Kidney epithelial cell (primary cell): Measurements from ENCODE around the gene A2M. TPM values are rescaled to one million over a fixed set of nuclear protein-coding genes. Genes with fewer than 3 reads are reported as not detected.

Source experiments
- DNase-seq: peaks from one replicate; pipeline ENCODE4 v3.0.0-alpha.2; 2010; ENCODE audit warnings: low read depth
- H3K27me3 ChIP-seq: 2 replicates; pipeline ENCODE4 v1.6.0; 2011; ENCODE audit warnings: low read length; ENCODE audit not compliant: control insufficient read depth, insufficient read depth
- H3K36me3 ChIP-seq: 2 replicates; pipeline ENCODE4 v1.5.1; 2011; ENCODE audit warnings: low read length; ENCODE audit not compliant: control insufficient read depth, insufficient read depth
- H3K4me3 ChIP-seq: 2 replicates; pipeline ENCODE4 v1.5.1; 2011; ENCODE audit warnings: low read depth, mild to moderate bottlenecking, control low read depth, low read length
- total RNA-seq: library from RNA; depleted of rRNA; stranded (reverse); fragments of >200 nt; gene quantifications from 2 replicates; pipeline ENCODE4 v1.2.3, GENCODE V29; 2015
- TF ChIP-seq, protein P1 (sequence below): IDR thresholded peaks from 2 replicates; pipeline ENCODE4 v1.5.1; 2011; ENCODE audit warnings: mild to moderate bottlenecking, moderate library complexity, low read length, control low read depth, inconsistent platforms; ENCODE audit not compliant: insufficient read depth, poor library complexity, severe bottlenecking

Gene A2M
- total RNA-seq, 1 donor from 2014 or later: 5.1 TPM

- TF ChIP-seq, protein P1, sequence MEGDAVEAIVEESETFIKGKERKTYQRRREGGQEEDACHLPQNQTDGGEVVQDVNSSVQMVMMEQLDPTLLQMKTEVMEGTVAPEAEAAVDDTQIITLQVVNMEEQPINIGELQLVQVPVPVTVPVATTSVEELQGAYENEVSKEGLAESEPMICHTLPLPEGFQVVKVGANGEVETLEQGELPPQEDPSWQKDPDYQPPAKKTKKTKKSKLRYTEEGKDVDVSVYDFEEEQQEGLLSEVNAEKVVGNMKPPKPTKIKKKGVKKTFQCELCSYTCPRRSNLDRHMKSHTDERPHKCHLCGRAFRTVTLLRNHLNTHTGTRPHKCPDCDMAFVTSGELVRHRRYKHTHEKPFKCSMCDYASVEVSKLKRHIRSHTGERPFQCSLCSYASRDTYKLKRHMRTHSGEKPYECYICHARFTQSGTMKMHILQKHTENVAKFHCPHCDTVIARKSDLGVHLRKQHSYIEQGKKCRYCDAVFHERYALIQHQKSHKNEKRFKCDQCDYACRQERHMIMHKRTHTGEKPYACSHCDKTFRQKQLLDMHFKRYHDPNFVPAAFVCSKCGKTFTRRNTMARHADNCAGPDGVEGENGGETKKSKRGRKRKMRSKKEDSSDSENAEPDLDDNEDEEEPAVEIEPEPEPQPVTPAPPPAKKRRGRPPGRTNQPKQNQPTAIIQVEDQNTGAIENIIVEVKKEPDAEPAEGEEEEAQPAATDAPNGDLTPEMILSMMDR: no peak
- no peak overlapping the region for H3K4me3 ChIP-seq
- H3K27me3 ChIP-seq: no peaks in the 10 kb centered on the region
- DNase-seq: no peak
- H3K36me3 ChIP-seq: no peaks in the 10 kb centered on the region
Observed at GRCh38 chr12:9104767-9105423, 10.8 kb downstream of the A2M start.

- no peaks in the 10 kb centered on the region for H3K36me3 ChIP-seq
- no peaks in the 10 kb centered on the region for H3K27me3 ChIP-seq
- H3K4me3 ChIP-seq: no peak overlapping the region
- no peak for DNase-seq
- TF ChIP-seq, protein P1: no peak
Observed at GRCh38 chr12:9104087-9104486, 11.6 kb downstream of the A2M start.

DNA sequence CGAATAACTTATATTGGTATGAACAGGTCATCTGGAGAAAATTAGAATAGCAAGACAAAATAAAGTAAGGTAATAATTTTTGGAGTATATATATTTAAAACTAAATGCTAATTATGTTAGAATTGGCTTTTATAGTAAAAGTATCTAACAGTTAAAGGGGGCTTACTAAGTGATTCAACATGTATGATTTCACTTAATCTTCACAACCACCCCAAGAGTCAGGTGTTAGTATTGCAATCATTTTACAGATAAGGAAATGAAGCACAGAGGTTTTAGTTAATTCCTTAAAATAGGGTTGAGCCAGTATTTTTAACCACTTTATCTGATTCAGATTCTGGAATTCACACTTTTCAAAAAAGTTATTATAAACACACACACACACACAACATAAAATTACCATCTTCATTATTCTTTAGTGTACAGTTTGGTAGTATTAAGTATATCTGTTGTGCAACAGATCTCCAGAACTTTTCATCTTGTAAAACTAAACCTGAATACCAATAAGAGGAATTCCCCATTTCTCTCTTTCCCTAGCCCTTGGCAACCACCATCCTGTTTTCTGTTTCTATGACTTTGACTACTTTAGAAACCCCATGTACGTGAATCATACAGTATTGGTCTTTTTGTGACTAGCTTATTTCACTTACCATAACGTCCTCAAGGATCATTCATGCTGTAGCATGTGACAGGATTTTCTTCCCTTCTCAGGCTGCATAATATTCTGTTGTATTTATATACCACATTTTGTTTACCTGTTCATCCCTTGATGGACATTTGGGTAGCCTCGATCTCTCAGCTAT is 12.5 kb downstream of the A2M start:
- Histone ChIP-seq H3K27me3 (no peaks in the 10 kb centered on the region), H3K4me3 (no peak overlapping the region), H3K36me3 (no peaks in the 10 kb centered on the region)
- TF ChIP-seq, protein P1: no peak
- no peak for DNase-seq

GRCh38 chr12:9101018-9101687 is 14.6 kb downstream of the A2M start:
- H3K36me3 ChIP-seq: no peaks in the 10 kb centered on the region
- no peak overlapping the region for H3K4me3 ChIP-seq
- no peak for DNase-seq
- TF ChIP-seq, protein P1: no peak
- H3K27me3 ChIP-seq: no peaks in the 10 kb centered on the region

GRCh38 chr12:9099552-9100190 is 16.0 kb downstream of the A2M start:
- Histone ChIP-seq H3K4me3 (no peak overlapping the region), H3K36me3 (no peaks in the 10 kb centered on the region), H3K27me3 (no peaks in the 10 kb centered on the region)
- TF ChIP-seq, protein P1: no peak
- DNase-seq: no peak
